K562 (cell line): ENCODE data around the gene UBXN1. TPM values are rescaled to one million over a fixed set of nuclear protein-coding genes. Genes with fewer than 3 reads are reported as not detected.

Experiments
- ATAC-seq: fragments of 200-7000 bp; cut with Tn5 transposase; 3 replicates; pipeline ENCODE4 v1.9.1; 2020; ENCODE audit warnings: moderate library complexity
- BruUV-seq: library from RNA; stranded (reverse); fragments of 400-500 nt; replicated peaks from 2 replicates; lab custom pipeline; 2021; lab: Mats Ljungman, UMichigan
- CTCF ChIA-PET: fragments of 300-600 bp; formaldehyde crosslinking; extraction: SDS; loops from one replicate; lab custom pipeline; 2021; ENCODE audit warnings: low intra/inter-chr PET ratio; lab: Yijun Ruan, JAX
- POLR2A ChIA-PET: fragments of 300-600, 350-650 bp; sonication (Branson Sonifier 250); formaldehyde crosslinking; extraction: SDS; loops from one replicate; lab custom pipeline; 2021; ENCODE audit warnings: antibody characterized with exemption, inconsistent platforms; lab: Yijun Ruan, JAX
- DNase-seq, 4 experiments: peaks; one replicate each; pipeline versions ENCODE4 v3.0.0 to v3.0.0-alpha.2; 2011 to 2018; ENCODE audit warnings: low spot score in 3 of 4, mixed read lengths in 3 of 4; ENCODE audit errors: extremely low read depth in 1 of 4
- FAIRE-seq: peaks from 2 replicates; lab custom pipeline; 2011; peaks lifted over from hg19 to GRCh38; lab: Jason Lieb, UNC
- H2AFZ ChIP-seq: 2 replicates; pipeline ENCODE4 v1.6.0; 2011; ENCODE audit warnings: low read depth, low read length, control low read depth, inconsistent platforms
- H3K27ac ChIP-seq: fragments of 200-600 bp; 3 replicates; pipeline ENCODE4 v1.8.0; 2011; ENCODE audit warnings: low read depth, mild to moderate bottlenecking, control low read depth, inconsistent platforms, low read length, moderate library complexity, mixed read lengths; ENCODE audit errors: extremely low read depth
- H3K27me3 ChIP-seq, 2 experiments: fragments of 300-600 bp in 1 of 2; 2 replicates in 1 of 2; 3 replicates in 1 of 2; pipeline versions ENCODE4 v1.6.0 to v1.8.0; 2011; ENCODE audit warnings: inconsistent platforms in 2 of 2, low read length in 2 of 2, mild to moderate bottlenecking in 1 of 2, mixed read lengths in 1 of 2, moderate library complexity in 1 of 2; ENCODE audit not compliant: control insufficient read depth in 2 of 2, insufficient read depth in 2 of 2
- H3K36me3 ChIP-seq: fragments of 300-600 bp; 3 replicates; pipeline ENCODE4 v1.8.0; 2011; ENCODE audit warnings: mild to moderate bottlenecking, low read length, inconsistent platforms; ENCODE audit not compliant: control insufficient read depth, insufficient read depth
- H3K4me1 ChIP-seq, 2 experiments: fragments of 200-600 bp in 1 of 2; replicated peaks in 1 of 2; 2 replicates in 1 of 2; 3 replicates in 1 of 2; pipeline versions ENCODE4 v1.5.1 to v1.8.0; 2011; ENCODE audit warnings: inconsistent platforms in 2 of 2, low read length in 2 of 2, mild to moderate bottlenecking in 1 of 2, mixed read lengths in 1 of 2, moderate library complexity in 1 of 2; ENCODE audit not compliant: control insufficient read depth in 2 of 2, insufficient read depth in 2 of 2
- H3K4me2 ChIP-seq: 2 replicates; pipeline ENCODE4 v1.6.1; 2011; ENCODE audit warnings: low read length, control low read depth, inconsistent platforms, mixed read lengths; ENCODE audit not compliant: insufficient read depth
- H3K4me3 ChIP-seq: fragments of 200-600 bp; sonication (generic), shearing (Covaris generic); 2 replicates; pipeline ENCODE4 v1.5.1; 2016; ENCODE audit warnings: control low read depth, inconsistent platforms
- H3K79me2 ChIP-seq: fragments of 200-600 bp; 3 replicates; pipeline ENCODE4 v1.8.0; 2011; ENCODE audit warnings: low read length, inconsistent platforms; ENCODE audit not compliant: control insufficient read depth, insufficient read depth
- H3K9ac ChIP-seq, 2 experiments: 2 replicates each; pipeline versions ENCODE4 v1.6.0 to v1.6.1; 2011; ENCODE audit warnings: low read depth in 2 of 2, low read length in 2 of 2, control low read depth in 1 of 2, inconsistent platforms in 1 of 2, mild to moderate bottlenecking in 1 of 2, mixed read lengths in 1 of 2; ENCODE audit not compliant: insufficient read depth in 1 of 2
- H3K9me1 ChIP-seq: one replicate; pipeline ENCODE4 v1.6.0; 2011; ENCODE audit warnings: inconsistent platforms, mild to moderate bottlenecking, low read length, moderate library complexity; ENCODE audit not compliant: control insufficient read depth, insufficient read depth
- H3K9me3 ChIP-seq: replicated peaks from 2 replicates; pipeline ENCODE4 v1.5.1; 2011; ENCODE audit warnings: low read depth, low read length, inconsistent platforms; ENCODE audit not compliant: control insufficient read depth, insufficient read depth
- H4K20me1 ChIP-seq: replicated peaks from 2 replicates; pipeline ENCODE4 v1.6.1; 2011; ENCODE audit warnings: low read length, inconsistent platforms, mixed read lengths; ENCODE audit not compliant: control insufficient read depth, insufficient read depth
- CAMTA2 ChIP-seq: fragments of 250-450 bp; sonication (Bioruptor Pico); conservative IDR thresholded peaks from 2 replicates; pipeline ENCODE4 v1.5.1; 2022
- ID3 ChIP-seq, 2 experiments: fragments of 250-450 bp in 1 of 2; fragments of 450-650 bp in 1 of 2; sonication (Bioruptor Pico) in 1 of 2; IDR thresholded peaks; 2 replicates each; pipeline versions ENCODE4 v1.6.1 to v1.8.0; 2016 to 2021; ENCODE audit warnings: mild to moderate bottlenecking in 2 of 2, moderate library complexity in 2 of 2, missing compliant biosample characterization in 1 of 2, missing genetic modification characterization in 1 of 2
- MCM3 ChIP-seq: fragments of 450-650 bp; IDR thresholded peaks from 2 replicates; pipeline ENCODE4 v1.6.1; 2016
- PRDM10 ChIP-seq: fragments of 450-650 bp; IDR thresholded peaks from 2 replicates; pipeline ENCODE4 v1.6.1; 2018; ENCODE audit not compliant: partially characterized antibody
- RREB1 ChIP-seq: fragments of 250-450 bp; sonication (Bioruptor Pico); IDR thresholded peaks from 2 replicates; pipeline ENCODE4 v1.4.0; 2020
- SRF ChIP-seq, 2 experiments: fragments of 250-450, 450-650 bp in 1 of 2; sonication (Bioruptor Pico) in 1 of 2; sonication (generic) in 1 of 2; formaldehyde crosslinking; IDR thresholded peaks; 2 replicates each; pipeline versions ENCODE4 v1.5.0 to v1.5.1; 2020 to 2022; ENCODE audit warnings: mild to moderate bottlenecking in 1 of 2, missing genetic modification reagents in 1 of 2
- TCFL5 ChIP-seq: fragments of 250-450 bp; sonication (Bioruptor Pico); conservative IDR thresholded peaks from 2 replicates; pipeline ENCODE4 v1.6.1; 2021; ENCODE audit warnings: mild to moderate bottlenecking, moderate library complexity, matching md5 sums
- ZNF121 ChIP-seq: sonication (generic); formaldehyde crosslinking; conservative IDR thresholded peaks from 2 replicates; pipeline ENCODE4 v1.8.0; 2022; ENCODE audit warnings: missing genetic modification reagents
- ZNF133 ChIP-seq: fragments of 250-450 bp; sonication (Bioruptor Pico); IDR thresholded peaks from 2 replicates; pipeline ENCODE4 v1.4.0; 2020; ENCODE audit warnings: mild to moderate bottlenecking
- ZNF212 ChIP-seq: fragments of 450-650 bp; formaldehyde crosslinking; IDR thresholded peaks from 2 replicates; pipeline ENCODE4 v1.4.0; 2020; ENCODE audit warnings: mild to moderate bottlenecking
- ZNF75A ChIP-seq: fragments of 450-650 bp; formaldehyde crosslinking; IDR thresholded peaks from 2 replicates; pipeline ENCODE4 v1.4.0; 2020; ENCODE audit warnings: mild to moderate bottlenecking
- WGBS: fragments of 100-300 bp; shearing (Covaris generic); methylation state at CpG from one replicate; pipeline ENCODE4 v1.1.6; 2016; ENCODE audit warnings: low coverage, mixed read lengths; ENCODE audit not compliant: insufficient coverage; ENCODE audit errors: missing lambda C conversion rate; 5-methylcytosine and 5-hydroxymethylcytosine counted together
- in situ Hi-C: fragments of 300-500 bp; cut with MboI; formaldehyde crosslinking; loops from 4 replicates; pipeline ENCODE4 v1.15.0; 2018; ENCODE audit warnings: inconsistent platforms, mixed read lengths
- intact Hi-C: fragments of 100-400 bp; cut with micrococcal nuclease; formaldehyde crosslinking; loops from 2 replicates; pipeline ENCODE4 v1.14.2; 2022
- polyA plus RNA-seq, 8 experiments: library from polyadenylated mRNA; depleted of rRNA in 4 of 8; stranded (reverse) in 5 of 8; unstranded in 3 of 8; fragments of >200 nt; fragmentation: Nextera tagmentation in 2 of 8; fragmentation: Illumina TruSeq in 1 of 8; extraction: Ambion mirVana in 2 of 8; extraction: Trizol in 1 of 8; gene quantifications; 2 replicates each; pipeline versions ENCODE4 v1.2.1 to v1.2.3, GENCODE V29; 2011 to 2014; ENCODE audit warnings: inconsistent platforms in 1 of 8, missing spikeins in 1 of 8
- total RNA-seq, 7 experiments: library from RNA; depleted of rRNA in 6 of 7; stranded (reverse); fragments of >200 nt in 6 of 7; fragmentation: Illumina TruSeq in 2 of 7; extraction: Trizol in 2 of 7; gene quantifications; 2 replicates each; pipeline versions ENCODE4 v1.2.1 to v1.2.3, GENCODE V29; 2011 to 2021; ENCODE audit warnings: low replicate concordance in 1 of 7

Gene UBXN1
- total and polyA plus RNA-seq, 9 of the 15 experiments (the other 6 are each of a cell fraction or from before 2014, with no cell fraction given) = 4.8 to 263 (median 99.7) TPM

- WGBS = 94% methylated on average over 11 of the region's 11 CpGs
- Histone ChIP-seq H3K4me1 (peaks cover 7 to 9% of the 10 kb centered on the region in 2 experiments; a peak in 4 of 5 replicates), H3K9ac (no peak overlapping the region), H3K4me3 (no peak overlapping the region), H3K4me2 (no peak overlapping the region), H3K27ac (no peak overlapping the region), H2AFZ (no peak overlapping the region), H3K9me1 (no peaks in the 10 kb centered on the region), H3K79me2 (peaks cover 42% of the 10 kb centered on the region; the same call in 2 of the 3 replicates), H3K36me3 (peaks cover 97% of the 10 kb centered on the region), H4K20me1 (peaks cover 4% of the 10 kb centered on the region; the same call in 1 of the 2 replicates), H3K27me3 (no peaks in the 10 kb centered on the region), H3K9me3 (no peaks in the 10 kb centered on the region)
- in situ Hi-C loops (no loop called here), intact Hi-C loops (no loop called here)
- no TSS peak for BruUV-seq
- ChIA-PET POLR2A (interaction anchor here (0.7 to 5.9 kb wide), 3 partner anchors 10 to 13 kb away, joined by 4 to 29 read pairs (median 11); partner anchors contain the start of genes BSCL2, GNG3 and HNRNPUL2), CTCF (no interaction called here)
- ATAC-seq = no peak
- no peak for DNase-seq
- FAIRE-seq = no peak
- TF ChIP-seq MCM3 (no peak), RREB1 (no peak), TCFL5 (CRISPR knock-in tag) (no peak), ZNF121 (CRISPR knock-in tag) (no peak), ZNF75A (CRISPR knock-in tag) (no peak), ZNF212 (CRISPR knock-in tag) (no peak), CAMTA2 (CRISPR knock-in tag) (no peak), ZNF133 (no peak), ID3 (CRISPR knock-in tag; IDR thresholded peaks at IDR 0.05) (no peak), ID3 (tag; IDR thresholded peaks at IDR 0.05) (no peak), PRDM10 (no peak), SRF (CRISPR knock-in tag; IDR thresholded peaks at IDR 0.05) (no peak)
Observed at GRCh38 chr11:62716816-62717215, 37.9 kb upstream of the UBXN1 start.
